Liver (tissue), 9 donors: ENCODE results near the gene SERPINA6. TPM values are rescaled to one million over a fixed set of nuclear protein-coding genes. Genes with fewer than 3 reads are reported as not detected.

Source experiments
- DNase-seq: peaks from one replicate; pipeline ENCODE4 v3.0.0-alpha.2; 2017; ENCODE audit warnings: low spot score
- H3K27ac ChIP-seq, 2 donors: one replicate each; pipeline ENCODE4 v1.7.0; 2013; ENCODE audit warnings: inconsistent platforms in 2 of 2, low read length in 2 of 2, control low read depth in 1 of 2, low read depth in 1 of 2, mild to moderate bottlenecking in 1 of 2
- H3K27me3 ChIP-seq, 4 donors: one replicate each; pipeline versions ENCODE4 v1.6.1 to v1.7.0; 2013; ENCODE audit warnings: low read length in 3 of 4, inconsistent platforms in 1 of 4, mild to moderate bottlenecking in 1 of 4, moderate library complexity in 1 of 4; ENCODE audit not compliant: control insufficient read depth in 4 of 4, insufficient read depth in 4 of 4
- H3K36me3 ChIP-seq, 4 donors: one replicate each; pipeline versions ENCODE4 v1.6.1 to v1.7.0; 2013; ENCODE audit warnings: low read length in 3 of 4, mild to moderate bottlenecking in 3 of 4, low read depth in 1 of 4, moderate library complexity in 1 of 4; ENCODE audit not compliant: control insufficient read depth in 4 of 4, insufficient read depth in 3 of 4
- H3K4me1 ChIP-seq, 4 donors: one replicate each; pipeline versions ENCODE4 v1.6.1 to v1.7.0; 2013; ENCODE audit warnings: low read length in 3 of 4, mild to moderate bottlenecking in 3 of 4, moderate library complexity in 1 of 4; ENCODE audit not compliant: control insufficient read depth in 4 of 4, insufficient read depth in 4 of 4
- H3K4me3 ChIP-seq, 3 donors: one replicate each; pipeline versions ENCODE4 v1.6.1 to v1.7.0; 2013; ENCODE audit warnings: low read length in 3 of 3, control low read depth in 1 of 3, low read depth in 1 of 3, mild to moderate bottlenecking in 1 of 3
- H3K9ac ChIP-seq, 2 donors: one replicate each; pipeline ENCODE4 v1.7.0; 2013; ENCODE audit warnings: low read length in 2 of 2, mild to moderate bottlenecking in 2 of 2, moderate library complexity in 2 of 2, control low read depth in 1 of 2, low read depth in 1 of 2
- H3K9me3 ChIP-seq, 4 donors: one replicate each; pipeline versions ENCODE4 v1.6.1 to v1.7.0; 2013; ENCODE audit warnings: low read length in 3 of 4; ENCODE audit not compliant: control insufficient read depth in 4 of 4
- EGR1 ChIP-seq, 2 donors: IDR thresholded peaks; 2 replicates each; pipeline ENCODE4 v1.6.1; 2016 to 2018; ENCODE audit warnings: antibody characterized with exemption in 2 of 2, low read depth in 2 of 2
- FOXA1 ChIP-seq: IDR thresholded peaks from 2 replicates; pipeline ENCODE4 v1.6.1; 2016; ENCODE audit warnings: antibody characterized with exemption
- FOXA2 ChIP-seq: IDR thresholded peaks from 2 replicates; pipeline ENCODE4 v1.6.1; 2016; ENCODE audit warnings: antibody characterized with exemption
- GABPA ChIP-seq, 2 donors: IDR thresholded peaks in 1 of 2; conservative IDR thresholded peaks in 1 of 2; 2 replicates each; pipeline ENCODE4 v1.6.1; 2016; ENCODE audit warnings: antibody characterized with exemption in 2 of 2, mild to moderate bottlenecking in 1 of 2, moderate library complexity in 1 of 2
- HNF4A ChIP-seq, 2 donors: conservative IDR thresholded peaks; 2 replicates each; pipeline ENCODE4 v1.6.1; 2016; ENCODE audit warnings: antibody characterized with exemption in 2 of 2, mild to moderate bottlenecking in 2 of 2
- HNF4G ChIP-seq: IDR thresholded peaks from 2 replicates; pipeline ENCODE4 v1.6.1; 2016; ENCODE audit warnings: antibody characterized with exemption
- JUND ChIP-seq, 2 donors: IDR thresholded peaks; 2 replicates each; pipeline ENCODE4 v1.6.1; 2016; ENCODE audit warnings: antibody characterized with exemption in 2 of 2
- NR2F2 ChIP-seq: IDR thresholded peaks from 2 replicates; pipeline ENCODE4 v1.6.1; 2016; ENCODE audit warnings: antibody characterized with exemption
- RAD21 ChIP-seq, 2 donors: IDR thresholded peaks; 2 replicates each; pipeline ENCODE4 v1.6.1; 2016; ENCODE audit warnings: antibody characterized with exemption in 2 of 2, mild to moderate bottlenecking in 2 of 2
- RXRA ChIP-seq, 2 donors: IDR thresholded peaks; 2 replicates each; pipeline ENCODE4 v1.6.1; 2017 to 2018; ENCODE audit warnings: antibody characterized with exemption in 2 of 2, mild to moderate bottlenecking in 1 of 2
- SP1 ChIP-seq: IDR thresholded peaks from 2 replicates; pipeline ENCODE4 v1.6.1; 2018; ENCODE audit warnings: antibody characterized with exemption, mild to moderate bottlenecking
- TAF1 ChIP-seq: conservative IDR thresholded peaks from 2 replicates; pipeline ENCODE4 v1.6.1; 2016; ENCODE audit warnings: antibody characterized with exemption, mild to moderate bottlenecking
- YY1 ChIP-seq: IDR thresholded peaks from 2 replicates; pipeline ENCODE4 v1.6.1; 2016; ENCODE audit warnings: antibody characterized with exemption, mild to moderate bottlenecking
- ZBTB33 ChIP-seq: IDR thresholded peaks from 2 replicates; pipeline ENCODE4 v1.6.1; 2016; ENCODE audit warnings: antibody characterized with exemption
- WGBS: extraction: QIAGEN DNeasy Blood & Tissue Kit; methylation state at CpG from one replicate; pipeline ENCODE4 v1.1.7; 2013; 5-methylcytosine and 5-hydroxymethylcytosine counted together
- polyA plus RNA-seq, 2 donors: library from polyadenylated mRNA; stranded (reverse) in 1 of 2; unstranded in 1 of 2; fragments of 200-250 nt in 1 of 2; fragments of >200 nt in 1 of 2; fragmentation: Nextera tagmentation in 1 of 2; extraction: Ambion mirVana in 1 of 2; gene quantifications; one replicate each; pipeline versions ENCODE4 v1.2.1 to v1.2.3, GENCODE V29; 2013 to 2015
- total RNA-seq, 2 donors: library from RNA; depleted of rRNA; stranded (reverse); fragments of >200 nt; gene quantifications; one replicate each; pipeline ENCODE4 v1.2.3, GENCODE V29; 2014
- TF ChIP-seq, protein P1 (sequence below): fragments of 150-350 bp; IDR thresholded peaks from 2 replicates; pipeline ENCODE4 v1.5.1; 2017; ENCODE audit warnings: improper control_type of control experiment, low read depth, low read length; ENCODE audit not compliant: missing input control
- TF ChIP-seq, protein P2 (sequence below): IDR thresholded peaks from 2 replicates; pipeline ENCODE4 v1.6.1; 2016; ENCODE audit warnings: antibody characterized with exemption, mild to moderate bottlenecking
- TF ChIP-seq, protein P3 (sequence below): IDR thresholded peaks from 2 replicates; pipeline ENCODE4 v1.6.1; 2016; ENCODE audit warnings: antibody characterized with exemption
- TF ChIP-seq, protein P4 (sequence below): IDR thresholded peaks from 2 replicates; pipeline ENCODE4 v1.6.1; 2016; ENCODE audit warnings: antibody characterized with exemption
- donor health status: healthy.
- donor health status: healthy.
- donor health status: healthy.
- donor health status: healthy.
- donor health status: healthy.

Gene SERPINA6
- total and polyA plus RNA-seq, 4 donors = 188 to 357 (median 328) TPM

- TF ChIP-seq FOXA2 (no peak), FOXA1 (no peak), YY1 (no peak), ZBTB33 (no peak), SP1 (no peak), RXRA (IDR thresholded peaks at IDR 0.05) (no peak)
- TF ChIP-seq, protein P1, sequence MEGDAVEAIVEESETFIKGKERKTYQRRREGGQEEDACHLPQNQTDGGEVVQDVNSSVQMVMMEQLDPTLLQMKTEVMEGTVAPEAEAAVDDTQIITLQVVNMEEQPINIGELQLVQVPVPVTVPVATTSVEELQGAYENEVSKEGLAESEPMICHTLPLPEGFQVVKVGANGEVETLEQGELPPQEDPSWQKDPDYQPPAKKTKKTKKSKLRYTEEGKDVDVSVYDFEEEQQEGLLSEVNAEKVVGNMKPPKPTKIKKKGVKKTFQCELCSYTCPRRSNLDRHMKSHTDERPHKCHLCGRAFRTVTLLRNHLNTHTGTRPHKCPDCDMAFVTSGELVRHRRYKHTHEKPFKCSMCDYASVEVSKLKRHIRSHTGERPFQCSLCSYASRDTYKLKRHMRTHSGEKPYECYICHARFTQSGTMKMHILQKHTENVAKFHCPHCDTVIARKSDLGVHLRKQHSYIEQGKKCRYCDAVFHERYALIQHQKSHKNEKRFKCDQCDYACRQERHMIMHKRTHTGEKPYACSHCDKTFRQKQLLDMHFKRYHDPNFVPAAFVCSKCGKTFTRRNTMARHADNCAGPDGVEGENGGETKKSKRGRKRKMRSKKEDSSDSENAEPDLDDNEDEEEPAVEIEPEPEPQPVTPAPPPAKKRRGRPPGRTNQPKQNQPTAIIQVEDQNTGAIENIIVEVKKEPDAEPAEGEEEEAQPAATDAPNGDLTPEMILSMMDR = no peak
- no peak for DNase-seq
- no peak overlapping the region for H3K9ac ChIP-seq
- no peak overlapping the region for H3K4me3 ChIP-seq
- no peaks in the 10 kb centered on the region for H3K27me3 ChIP-seq
- no peak overlapping the region for H3K27ac ChIP-seq
- 92% methylated on average over 7 of the region's 7 CpGs for WGBS
- no peaks in the 10 kb centered on the region for H3K9me3 ChIP-seq
- H3K4me1 ChIP-seq = no peaks in the 10 kb centered on the region
- H3K36me3 ChIP-seq = no peaks in the 10 kb centered on the region
These were observed 45.8 kb upstream of the SERPINA6 start for GRCh38 chr14:94368956-94369355.

- TF ChIP-seq ZBTB33 = no peak
- TF ChIP-seq SP1 = no peak
- TF ChIP-seq EGR1 (IDR thresholded peaks at IDR 0.05; ENCODE audit: low read depth in 2 of 2) = no peak
- TF ChIP-seq, protein P1 = no peak
- TF ChIP-seq, protein P2, sequence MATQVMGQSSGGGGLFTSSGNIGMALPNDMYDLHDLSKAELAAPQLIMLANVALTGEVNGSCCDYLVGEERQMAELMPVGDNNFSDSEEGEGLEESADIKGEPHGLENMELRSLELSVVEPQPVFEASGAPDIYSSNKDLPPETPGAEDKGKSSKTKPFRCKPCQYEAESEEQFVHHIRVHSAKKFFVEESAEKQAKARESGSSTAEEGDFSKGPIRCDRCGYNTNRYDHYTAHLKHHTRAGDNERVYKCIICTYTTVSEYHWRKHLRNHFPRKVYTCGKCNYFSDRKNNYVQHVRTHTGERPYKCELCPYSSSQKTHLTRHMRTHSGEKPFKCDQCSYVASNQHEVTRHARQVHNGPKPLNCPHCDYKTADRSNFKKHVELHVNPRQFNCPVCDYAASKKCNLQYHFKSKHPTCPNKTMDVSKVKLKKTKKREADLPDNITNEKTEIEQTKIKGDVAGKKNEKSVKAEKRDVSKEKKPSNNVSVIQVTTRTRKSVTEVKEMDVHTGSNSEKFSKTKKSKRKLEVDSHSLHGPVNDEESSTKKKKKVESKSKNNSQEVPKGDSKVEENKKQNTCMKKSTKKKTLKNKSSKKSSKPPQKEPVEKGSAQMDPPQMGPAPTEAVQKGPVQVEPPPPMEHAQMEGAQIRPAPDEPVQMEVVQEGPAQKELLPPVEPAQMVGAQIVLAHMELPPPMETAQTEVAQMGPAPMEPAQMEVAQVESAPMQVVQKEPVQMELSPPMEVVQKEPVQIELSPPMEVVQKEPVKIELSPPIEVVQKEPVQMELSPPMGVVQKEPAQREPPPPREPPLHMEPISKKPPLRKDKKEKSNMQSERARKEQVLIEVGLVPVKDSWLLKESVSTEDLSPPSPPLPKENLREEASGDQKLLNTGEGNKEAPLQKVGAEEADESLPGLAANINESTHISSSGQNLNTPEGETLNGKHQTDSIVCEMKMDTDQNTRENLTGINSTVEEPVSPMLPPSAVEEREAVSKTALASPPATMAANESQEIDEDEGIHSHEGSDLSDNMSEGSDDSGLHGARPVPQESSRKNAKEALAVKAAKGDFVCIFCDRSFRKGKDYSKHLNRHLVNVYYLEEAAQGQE = no peak
- no peak for TF ChIP-seq FOXA1
- TF ChIP-seq, protein P3, sequence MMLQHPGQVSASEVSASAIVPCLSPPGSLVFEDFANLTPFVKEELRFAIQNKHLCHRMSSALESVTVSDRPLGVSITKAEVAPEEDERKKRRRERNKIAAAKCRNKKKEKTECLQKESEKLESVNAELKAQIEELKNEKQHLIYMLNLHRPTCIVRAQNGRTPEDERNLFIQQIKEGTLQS = no peak
- TF ChIP-seq, protein P4, sequence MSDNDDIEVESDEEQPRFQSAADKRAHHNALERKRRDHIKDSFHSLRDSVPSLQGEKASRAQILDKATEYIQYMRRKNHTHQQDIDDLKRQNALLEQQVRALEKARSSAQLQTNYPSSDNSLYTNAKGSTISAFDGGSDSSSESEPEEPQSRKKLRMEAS = no peak
- no peak for TF ChIP-seq HNF4G
- TF ChIP-seq RAD21 (IDR thresholded peaks at IDR 0.05) = no peak
- no peak for TF ChIP-seq YY1
- no peak for TF ChIP-seq TAF1
- no peak for TF ChIP-seq JUND (IDR thresholded peaks at IDR 0.05)
- TF ChIP-seq FOXA2 = no peak
- TF ChIP-seq NR2F2 = no peak
- no peak for TF ChIP-seq HNF4A (conservative IDR thresholded peaks at IDR 0.05)
- TF ChIP-seq RXRA (IDR thresholded peaks at IDR 0.05) = no peak
- no peak for TF ChIP-seq GABPA (IDR thresholded peaks at IDR 0.05 in 1 of 2, conservative IDR thresholded peaks at IDR 0.05 in 1 of 2)
- no peaks in the 10 kb centered on the region for H3K27me3 ChIP-seq
- no peak overlapping the region for H3K27ac ChIP-seq
- H3K4me1 ChIP-seq = no peaks in the 10 kb centered on the region
- WGBS = 90% methylated on average over 3 of the region's 3 CpGs
- no peaks in the 10 kb centered on the region for H3K36me3 ChIP-seq
- H3K4me3 ChIP-seq = no peak overlapping the region
- no peak for DNase-seq
- H3K9ac ChIP-seq = no peak overlapping the region
- no peaks in the 10 kb centered on the region for H3K9me3 ChIP-seq
These were observed 45.1 kb upstream of the SERPINA6 start for GRCh38 chr14:94368243-94368590.
